NCI-H187 (cell line): ENCODE data around the gene GDPD3.

Experiments used
- DNase-seq, 2 experiments: peaks; one replicate each; lab custom pipeline; 2025; lab: John Stamatoyannopoulos, UW

The GDPD3 gene

DNA sequence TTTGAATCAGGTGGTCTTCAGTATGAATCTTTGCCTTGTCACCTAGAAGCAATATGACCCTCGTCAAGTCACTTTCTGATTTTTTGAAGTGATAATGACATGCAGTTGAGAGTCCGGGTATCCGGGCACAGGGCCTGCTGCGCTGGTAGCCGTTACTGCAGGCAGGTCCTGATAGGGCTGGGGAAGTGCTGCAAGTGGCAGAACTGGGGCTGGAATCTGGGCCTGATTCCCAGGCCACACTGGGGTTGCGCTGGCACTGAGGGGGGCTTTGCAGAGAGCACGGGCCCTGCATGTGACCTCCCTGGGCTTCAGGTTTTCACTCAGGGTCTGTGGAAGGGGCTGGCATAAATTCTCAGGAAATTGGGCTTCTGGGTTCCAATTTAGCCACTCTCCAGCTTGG lies 34.6 kb downstream of the GDPD3 start:
- no peak for DNase-seq

DNA sequence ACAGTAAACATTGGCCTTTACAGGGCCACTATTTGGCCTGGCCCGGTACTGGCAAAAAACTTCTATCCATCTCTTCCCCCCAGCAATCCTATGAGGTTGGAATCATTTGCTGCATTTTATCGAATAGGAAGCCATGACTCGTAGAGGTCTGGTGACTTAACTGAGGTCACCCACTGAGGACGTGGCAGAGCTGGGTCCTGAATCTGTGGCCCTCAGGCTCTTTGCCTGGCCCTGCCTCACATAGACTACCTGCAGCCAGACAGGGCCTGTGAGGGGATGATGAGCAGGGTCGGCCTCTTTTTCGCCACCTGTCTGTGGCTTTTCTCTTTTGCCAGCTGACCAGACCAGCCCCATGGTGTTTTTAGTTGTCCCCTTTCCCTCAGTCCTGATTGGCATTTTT lies 35.7 kb downstream of the GDPD3 start:
- DNase-seq = no peak

DNA sequence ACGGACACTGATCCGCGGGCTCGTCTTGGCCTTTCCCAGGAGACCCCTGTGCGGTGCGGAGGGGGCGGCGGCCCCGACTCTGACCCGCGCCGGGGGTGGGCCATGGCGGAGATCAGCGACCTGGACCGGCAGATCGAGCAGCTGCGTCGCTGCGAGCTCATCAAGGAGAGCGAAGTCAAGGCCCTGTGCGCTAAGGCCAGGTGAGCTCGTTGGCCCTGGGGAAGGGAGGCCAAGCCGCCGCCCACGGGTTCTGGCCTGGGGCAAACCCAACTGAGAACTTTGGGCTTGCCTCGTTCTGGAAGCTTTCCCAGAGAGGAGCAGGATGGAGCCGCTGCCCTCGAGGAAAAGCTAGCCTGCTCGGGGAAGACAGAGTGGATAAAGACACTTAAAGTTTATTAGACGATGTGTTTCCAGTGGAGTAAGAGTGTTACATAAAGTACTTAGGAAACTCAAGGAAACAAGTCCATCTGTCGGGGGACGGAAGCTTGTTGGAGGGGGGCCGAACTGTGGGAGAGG lies 37.0 kb downstream of the GDPD3 start:
- DNase-seq = no peak

DNA sequence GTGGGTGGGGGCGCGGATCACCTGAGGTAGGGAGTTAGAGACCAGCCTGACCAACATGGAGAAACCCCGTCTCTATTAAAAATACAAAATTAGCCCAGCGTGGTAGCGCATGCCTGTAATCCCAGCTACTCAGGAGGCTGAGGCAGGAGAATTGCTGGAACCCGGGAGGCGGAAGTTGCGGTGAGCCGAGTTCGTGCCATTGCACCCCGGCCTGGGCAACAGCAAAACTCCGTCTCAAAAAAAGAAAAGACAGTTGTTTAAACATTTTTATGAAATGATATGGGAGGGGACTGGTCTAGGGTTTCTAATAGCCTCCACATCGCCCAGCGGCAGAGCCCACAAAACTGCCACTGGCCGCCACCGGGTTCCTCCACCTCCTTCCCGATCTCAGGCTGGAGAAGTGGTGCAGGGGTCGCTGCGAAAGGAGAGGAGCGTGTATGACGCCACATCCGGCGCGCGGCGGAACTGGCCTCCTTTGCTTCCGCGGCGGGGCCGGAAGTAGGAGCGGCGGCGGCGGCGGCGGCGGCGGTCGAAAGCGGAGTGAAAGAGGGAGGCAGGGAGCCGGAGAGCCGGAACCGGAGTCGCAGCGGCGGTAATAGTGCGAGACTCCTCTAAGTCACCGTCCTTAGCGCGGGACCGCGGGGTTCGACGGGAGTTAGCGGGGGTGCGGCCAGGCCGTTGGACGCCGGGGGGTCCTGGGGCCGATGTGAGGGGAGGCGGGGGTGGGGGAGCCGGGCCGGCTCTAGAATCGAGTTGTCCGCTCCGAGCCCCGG lies 37.6 kb downstream of the GDPD3 start, which contains the start of gene PPP4C:
Gene PPP4C, plus strand, starts transcription at position 492 of the 773 bp plus-strand sequence. CDS start 384 bp downstream, outside the sequence.
- DNase-seq = peak; percentile 20 to 26

DNA sequence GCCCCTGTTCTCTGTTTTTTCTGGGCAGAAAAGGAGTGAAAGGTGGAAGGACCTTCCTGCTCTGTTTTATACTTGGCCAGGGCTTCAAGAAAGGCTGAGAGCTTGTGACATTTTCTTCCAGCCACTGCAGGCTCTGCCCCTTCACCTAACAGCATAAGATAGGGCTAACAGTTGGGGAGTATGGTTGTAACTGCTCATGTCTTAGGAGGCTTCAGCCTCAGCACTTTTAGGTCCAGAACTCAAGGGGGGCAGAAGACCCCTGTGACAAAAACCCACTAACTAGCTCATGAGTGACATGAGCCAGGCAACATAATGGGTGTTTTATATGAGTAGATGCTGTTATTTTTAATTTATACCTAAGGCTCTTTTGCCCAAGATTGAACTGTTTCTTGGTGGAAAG lies 42.8 kb downstream of the GDPD3 start:
- DNase-seq = no peak

DNA sequence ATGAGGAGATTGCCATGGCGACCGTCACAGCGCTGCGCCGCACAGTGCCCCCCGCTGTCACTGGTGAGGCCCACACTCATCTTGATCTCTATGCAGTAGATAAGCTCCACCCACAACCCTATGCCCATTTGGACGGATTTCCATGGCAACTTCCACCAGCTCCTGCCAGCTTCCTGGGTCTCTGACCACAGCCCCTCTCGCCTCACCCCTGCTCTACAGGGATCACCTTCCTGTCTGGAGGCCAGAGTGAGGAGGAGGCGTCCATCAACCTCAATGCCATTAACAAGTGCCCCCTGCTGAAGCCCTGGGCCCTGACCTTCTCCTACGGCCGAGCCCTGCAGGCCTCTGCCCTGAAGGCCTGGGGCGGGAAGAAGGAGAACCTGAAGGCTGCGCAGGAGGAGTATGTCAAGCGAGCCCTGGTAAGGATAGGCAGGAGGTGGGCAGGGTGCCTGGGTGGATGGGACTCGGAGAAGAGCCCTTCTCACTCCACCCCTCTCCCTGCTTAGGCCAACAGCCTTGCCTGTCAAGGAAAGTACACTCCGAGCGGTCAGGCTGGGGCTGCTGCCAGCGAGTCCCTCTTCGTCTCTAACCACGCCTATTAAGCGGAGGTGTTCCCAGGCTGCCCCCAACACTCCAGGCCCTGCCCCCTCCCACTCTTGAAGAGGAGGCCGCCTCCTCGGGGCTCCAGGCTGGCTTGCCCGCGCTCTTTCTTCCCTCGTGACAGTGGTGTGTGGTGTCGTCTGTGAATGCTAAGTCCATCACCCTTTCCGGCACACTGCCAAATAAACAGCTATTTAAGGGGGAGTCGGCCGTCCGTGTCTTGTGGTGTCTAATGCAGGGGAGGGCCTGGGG lies 43.5 kb downstream of the GDPD3 start:
- no peak for DNase-seq

DNA sequence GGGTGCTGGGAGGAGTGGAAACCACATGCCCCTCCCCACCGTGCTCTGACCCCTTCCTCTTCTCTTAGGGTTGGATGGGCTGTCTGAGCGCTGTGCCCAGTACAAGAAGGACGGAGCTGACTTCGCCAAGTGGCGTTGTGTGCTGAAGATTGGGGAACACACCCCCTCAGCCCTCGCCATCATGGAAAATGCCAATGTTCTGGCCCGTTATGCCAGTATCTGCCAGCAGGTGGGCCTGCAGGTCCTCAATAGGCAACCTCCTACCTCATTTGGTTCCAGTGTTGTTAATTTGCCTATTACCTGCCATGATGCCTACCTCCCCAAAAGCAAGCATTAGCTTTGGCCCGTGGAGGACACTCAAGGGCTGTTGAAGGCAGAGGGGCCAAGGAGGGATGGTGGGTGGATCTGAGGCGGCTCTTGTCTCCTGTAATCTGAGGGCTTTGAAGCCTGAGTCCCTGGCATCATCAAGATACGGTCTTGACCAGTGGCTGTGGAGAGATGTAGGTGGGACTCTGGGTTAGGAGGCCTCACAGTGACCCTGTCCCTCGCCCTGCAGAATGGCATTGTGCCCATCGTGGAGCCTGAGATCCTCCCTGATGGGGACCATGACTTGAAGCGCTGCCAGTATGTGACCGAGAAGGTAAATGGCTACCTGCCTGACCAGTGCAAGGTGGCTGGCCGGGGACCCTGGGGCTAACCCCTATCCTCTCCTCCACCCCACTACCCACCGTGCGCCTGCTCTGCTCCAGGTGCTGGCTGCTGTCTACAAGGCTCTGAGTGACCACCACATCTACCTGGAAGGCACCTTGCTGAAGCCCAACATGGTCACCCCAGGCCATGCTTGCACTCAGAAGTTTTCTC lies 44.4 kb downstream of the GDPD3 start:
- no peak for DNase-seq

DNA sequence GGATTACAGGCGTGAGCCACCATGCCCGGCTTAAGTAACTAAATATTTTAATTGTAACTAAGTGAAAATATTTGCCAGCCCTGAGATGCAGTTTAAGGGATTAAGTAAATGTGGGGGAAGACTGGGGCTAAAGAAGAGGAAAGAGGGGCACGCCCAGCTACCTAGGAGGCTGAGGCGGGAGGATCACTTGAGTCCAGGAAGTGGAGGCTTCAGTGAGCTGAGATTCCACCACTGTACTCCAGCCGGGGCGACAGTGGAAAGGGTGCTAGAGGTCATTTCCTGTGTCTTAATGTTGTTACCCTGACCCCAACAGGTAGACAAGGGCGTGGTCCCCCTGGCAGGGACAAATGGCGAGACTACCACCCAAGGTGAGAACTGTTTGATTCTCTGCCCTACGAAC lies 45.0 kb downstream of the GDPD3 start:
- DNase-seq = no peak

DNA sequence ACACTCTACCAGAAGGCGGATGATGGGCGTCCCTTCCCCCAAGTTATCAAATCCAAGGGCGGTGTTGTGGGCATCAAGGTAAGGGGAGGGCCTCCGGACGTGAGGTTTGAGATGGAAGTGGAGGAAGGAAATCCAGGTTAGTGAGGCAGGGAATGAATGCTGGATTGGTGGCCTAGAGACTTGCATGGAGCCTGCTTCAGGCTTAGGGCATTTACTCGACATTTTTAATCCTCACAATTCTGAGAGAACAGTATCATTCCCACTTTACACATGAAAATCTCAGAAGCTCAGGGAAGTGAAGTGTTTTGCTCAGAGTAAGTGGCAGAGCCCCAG lies 45.8 kb downstream of the GDPD3 start:
- DNase-seq = no peak

DNA sequence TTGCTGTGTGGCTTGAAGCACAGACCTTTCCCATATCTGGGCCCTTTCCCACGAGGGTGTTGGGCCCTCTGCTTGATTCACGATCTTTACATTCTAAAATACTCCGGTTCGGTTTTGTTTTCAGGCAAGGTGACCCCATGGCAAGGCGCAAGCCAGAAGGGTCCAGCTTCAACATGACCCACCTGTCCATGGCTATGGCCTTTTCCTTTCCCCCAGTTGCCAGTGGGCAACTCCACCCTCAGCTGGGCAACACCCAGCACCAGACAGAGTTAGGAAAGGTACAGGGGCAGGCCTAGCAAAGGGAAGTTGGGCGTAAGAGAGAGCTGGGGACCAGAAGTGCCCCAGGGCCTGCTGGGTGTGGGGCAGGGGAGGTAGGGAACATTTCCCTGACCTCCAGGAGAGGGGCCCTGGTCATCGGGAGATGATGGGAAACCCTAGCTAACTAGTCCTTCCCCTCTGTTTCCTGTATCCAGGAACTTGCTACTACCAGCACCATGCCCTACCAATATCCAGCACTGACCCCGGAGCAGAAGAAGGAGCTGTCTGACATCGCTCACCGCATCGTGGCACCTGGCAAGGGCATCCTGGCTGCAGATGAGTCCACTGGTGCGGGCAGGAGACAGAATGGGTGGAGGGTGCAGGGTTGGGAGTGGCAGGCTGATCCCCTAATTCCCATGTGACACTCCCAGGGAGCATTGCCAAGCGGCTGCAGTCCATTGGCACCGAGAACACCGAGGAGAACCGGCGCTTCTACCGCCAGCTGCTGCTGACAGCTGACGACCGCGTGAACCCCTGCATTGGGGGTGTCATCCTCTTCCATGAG lies 46.4 kb downstream of the GDPD3 start:
- DNase-seq = no peak

DNA sequence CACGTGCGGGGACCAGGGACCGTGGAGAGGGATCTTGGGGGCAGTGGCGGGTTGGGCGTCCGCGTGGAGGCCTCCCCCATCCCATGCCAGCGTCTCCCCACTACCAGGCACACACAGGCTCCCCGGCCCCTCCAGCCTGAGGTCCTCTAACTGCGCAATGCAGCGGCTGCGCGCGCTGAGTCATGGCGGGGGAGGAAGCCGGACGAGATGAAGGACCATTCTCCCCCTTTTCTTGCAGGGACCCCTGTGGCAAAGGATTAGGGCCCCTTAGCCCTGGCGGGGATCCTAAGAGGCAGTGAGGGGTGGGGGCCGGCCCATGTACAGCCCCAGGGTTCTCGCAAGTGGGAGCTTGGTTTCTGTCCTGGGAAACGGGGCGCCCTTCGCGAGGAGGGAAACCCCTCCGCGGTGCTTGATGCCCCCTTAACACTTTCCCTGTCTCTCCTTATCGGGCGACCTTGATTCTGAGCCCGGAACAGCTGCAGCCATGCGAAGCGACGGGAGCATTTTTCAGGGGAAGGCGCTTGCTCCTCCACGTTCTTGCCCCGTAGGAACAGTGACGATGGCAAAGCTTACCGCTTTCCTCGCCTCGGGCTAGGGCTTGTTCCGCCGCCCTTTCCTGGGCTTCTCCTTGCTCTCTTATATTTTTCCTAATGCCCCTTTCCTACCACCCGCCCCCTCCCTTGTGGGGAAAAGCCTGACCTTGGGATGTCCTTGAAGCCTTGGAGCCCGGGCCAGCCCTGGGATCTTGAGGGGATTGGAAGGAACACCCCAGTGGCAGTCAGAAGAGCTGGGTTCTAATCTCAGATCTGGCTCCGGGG lies 47.2 kb downstream of the GDPD3 start:
- DNase-seq = no peak

DNA sequence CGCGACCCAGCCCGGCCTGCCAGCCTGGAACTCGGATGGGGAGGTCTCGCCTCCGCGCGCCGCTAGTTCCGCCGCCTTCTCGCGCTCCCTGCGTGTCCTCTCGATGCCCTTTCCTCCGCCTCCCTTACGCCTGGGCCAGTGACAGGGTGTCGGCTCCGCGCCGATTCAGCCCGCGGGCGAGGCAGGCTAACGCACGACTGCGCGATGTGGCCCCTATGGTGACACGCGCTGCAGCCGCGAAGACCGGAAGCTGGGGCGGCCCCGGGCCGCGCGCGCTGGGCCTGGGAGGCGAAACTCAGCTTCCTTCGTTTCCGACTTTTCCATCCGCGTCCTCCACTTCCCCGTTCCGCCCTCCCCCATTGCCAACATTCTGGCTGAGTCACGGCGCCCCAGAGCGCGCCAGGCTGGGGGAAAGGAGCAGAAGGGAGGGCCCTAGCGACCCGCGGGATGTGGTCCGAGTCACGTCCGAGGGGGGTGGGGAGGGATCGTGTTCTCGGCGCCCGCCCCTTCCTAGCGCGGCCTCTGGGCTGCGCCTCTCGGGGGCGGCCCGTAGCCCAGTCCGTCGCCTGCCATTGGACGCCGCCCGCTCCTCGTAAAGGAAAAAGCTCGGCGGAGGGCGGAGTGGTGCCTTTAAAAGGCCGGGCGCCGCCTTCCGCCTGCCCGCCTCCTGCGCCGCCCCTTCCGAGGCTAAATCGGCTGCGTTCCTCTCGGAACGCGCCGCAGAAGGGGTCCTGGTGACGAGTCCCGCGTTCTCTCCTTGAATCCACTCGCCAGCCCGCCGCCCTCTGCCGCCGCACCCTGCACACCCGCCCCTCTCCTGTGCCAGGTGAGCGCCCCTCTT lies 48.0 kb downstream of the GDPD3 start, which contains the start of gene ALDOA:
Gene ALDOA, plus strand, starts transcription at position 659 of the 841 bp plus-strand sequence. CDS start 1,138 bp downstream, outside the sequence.
- DNase-seq = peak; percentile 51 to 87

DNA sequence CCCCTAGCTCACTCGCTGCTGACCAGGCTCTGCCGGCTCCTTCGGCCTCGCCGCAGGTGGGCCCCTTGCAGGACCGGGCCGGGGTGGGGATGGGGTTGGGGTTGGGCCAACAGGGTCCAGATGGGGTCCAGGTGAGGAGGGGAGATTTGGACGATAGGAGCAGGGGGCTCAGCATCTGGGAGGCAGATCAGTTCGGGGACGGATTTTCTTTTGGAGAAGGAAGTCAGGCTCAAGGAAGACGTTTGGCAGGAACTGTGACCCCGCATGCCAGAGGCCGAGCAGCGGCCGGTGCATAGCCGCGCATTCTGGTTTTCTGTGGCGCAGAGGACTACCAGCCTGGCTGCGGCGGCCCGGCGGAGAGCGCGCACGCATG lies 48.6 kb downstream of the GDPD3 start:
- DNase-seq = no peak

DNA sequence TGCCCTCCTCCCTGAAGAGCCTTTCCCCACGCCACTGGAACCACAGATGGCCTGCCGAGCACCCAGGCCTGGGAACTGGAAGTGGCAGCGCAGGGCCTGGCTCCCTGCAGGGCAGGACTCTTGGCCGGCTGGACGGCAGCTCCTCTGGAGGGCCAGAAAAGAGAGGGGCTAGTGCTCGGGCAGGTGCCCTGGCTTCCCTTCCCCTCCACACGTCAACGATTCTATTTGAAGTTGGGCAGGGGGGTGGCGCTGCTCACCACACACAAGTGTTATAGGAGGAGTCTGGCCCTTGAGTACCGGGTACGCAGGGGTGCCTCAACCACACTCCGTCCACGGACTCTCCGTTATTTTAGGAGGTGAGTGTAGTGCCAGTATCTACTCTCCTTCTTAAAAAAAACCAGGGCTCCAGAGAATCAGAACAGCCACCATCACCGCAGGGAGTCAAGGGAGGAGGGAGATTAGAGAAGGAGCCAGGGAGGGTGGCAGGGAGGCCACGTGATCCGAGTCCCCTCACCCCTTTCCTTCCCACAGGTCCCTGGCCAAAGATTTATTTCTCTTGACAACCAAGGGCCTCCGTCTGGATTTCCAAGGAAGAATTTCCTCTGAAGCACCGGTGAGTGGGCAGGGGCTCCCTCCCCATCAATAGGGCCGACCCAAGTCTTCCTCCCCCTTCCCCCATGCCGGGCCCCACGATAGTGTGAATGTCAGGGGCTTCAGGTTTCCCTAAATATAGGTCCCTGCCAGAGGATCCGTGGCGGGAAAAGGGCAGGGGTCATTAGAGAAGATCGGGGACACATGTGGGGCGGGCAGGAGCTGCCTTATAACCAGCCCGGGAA lies 49.2 kb downstream of the GDPD3 start:
- DNase-seq = peak; percentile 25

DNA sequence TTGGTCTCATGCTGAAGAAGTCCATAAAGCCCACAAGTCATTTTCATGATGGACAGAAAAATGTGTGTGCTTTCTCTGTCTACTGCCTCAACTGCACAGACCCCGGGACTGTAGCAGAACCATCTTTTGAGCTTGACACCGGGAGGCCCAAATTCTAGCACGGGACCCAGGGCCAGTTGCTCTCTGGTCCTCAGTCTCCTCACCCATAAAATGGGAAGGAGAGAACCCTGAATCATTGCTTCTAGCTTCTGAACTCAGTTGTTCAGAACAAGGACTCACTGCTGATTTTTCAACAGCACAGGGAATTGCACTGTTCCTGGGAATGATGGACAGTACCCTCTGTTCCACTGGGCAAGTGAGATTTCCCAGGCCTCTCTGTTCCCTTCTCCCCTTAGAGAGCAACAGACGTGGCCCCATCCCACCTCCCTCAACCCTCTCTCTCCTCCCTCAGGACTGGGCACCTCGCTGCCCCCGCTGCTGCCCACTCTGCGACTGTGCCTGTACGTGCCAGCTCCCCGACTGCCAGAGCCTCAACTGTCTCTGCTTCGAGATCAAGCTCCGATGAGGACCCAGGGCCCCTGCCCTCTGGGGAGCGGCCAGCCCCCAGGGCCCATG lies 50.0 kb downstream of the GDPD3 start:
- no peak for DNase-seq

DNA sequence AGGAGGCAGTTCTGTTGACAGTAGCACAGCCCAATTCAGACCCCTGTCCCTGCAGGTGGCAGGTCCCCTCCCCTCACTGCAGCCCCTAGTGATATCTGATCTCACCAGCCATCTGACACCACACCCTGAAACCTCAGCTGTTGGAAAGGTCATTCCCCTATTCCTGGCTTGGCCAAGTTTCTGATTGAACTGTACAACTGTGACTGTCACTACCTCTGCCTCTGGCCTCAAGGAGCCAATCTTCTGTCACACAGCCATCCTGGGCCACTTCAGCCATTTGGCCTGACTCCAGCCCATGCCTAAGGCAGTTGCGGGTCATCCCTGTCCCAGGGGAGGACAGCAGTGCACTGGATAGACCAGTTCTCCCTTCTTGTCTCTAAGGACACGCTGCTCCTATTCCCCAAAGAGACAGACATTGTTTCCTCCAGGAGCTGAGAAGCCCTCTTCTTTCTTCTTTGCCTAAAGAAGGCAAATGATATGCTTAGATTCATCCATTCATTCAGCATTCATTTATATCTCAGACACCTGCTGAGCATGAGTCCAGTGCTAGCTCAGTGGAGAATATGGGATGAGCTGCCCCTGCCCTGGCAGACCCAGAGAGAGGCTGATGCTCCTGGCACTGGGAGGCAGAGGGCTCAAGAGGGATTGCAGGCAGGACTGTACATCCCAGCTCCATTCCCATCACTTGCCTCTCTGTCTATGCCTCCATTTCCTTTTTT lies 52.3 kb downstream of the GDPD3 start:
- DNase-seq = no peak

DNA sequence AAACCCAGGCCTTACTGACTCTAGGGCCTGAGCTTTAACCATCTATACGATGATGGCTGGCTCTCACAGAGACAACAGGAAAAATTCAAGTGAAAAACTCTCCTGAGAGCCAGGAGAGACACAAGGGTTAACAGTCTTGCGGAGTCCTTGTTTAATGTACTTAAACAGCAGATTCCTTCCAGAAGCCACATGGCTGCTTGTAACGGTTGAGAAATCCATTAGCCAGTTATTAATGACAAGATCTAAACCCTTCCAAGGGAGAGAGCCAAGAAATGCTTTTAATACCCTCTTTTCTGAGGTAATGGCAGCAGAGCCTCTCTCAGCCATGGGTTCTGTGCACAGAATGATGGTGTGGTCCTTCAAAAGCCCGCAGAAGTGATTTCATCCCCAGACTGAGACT lies 53.0 kb downstream of the GDPD3 start:
- DNase-seq = no peak
